Neuronal stem cell (in vitro differentiated cells): Measurements from ENCODE around the gene ARHGAP28.

Source experiments
- DNase-seq: peaks from one replicate; pipeline ENCODE4 v3.0.0-alpha.2; 2013; ENCODE audit warnings: low spot score
- H2AFZ ChIP-seq: one replicate; pipeline ENCODE4 v1.6.1; 2013; ENCODE audit warnings: mild to moderate bottlenecking, low read length, inconsistent platforms
- H2AK5ac ChIP-seq: 2 replicates; pipeline ENCODE4 v1.6.1; 2013; ENCODE audit warnings: low read depth, mild to moderate bottlenecking, inconsistent platforms, low read length, moderate library complexity, mixed read lengths
- H2BK120ac ChIP-seq: 2 replicates; pipeline ENCODE4 v1.6.1; 2013; ENCODE audit warnings: low read depth, mild to moderate bottlenecking, inconsistent platforms, low read length, moderate library complexity, mixed read lengths
- H2BK12ac ChIP-seq: one replicate; pipeline ENCODE4 v1.6.1; 2013; ENCODE audit warnings: low read length, inconsistent platforms
- H2BK15ac ChIP-seq: 2 replicates; pipeline ENCODE4 v1.6.1; 2013; ENCODE audit warnings: mild to moderate bottlenecking, low read length, inconsistent platforms, mixed read lengths
- H2BK5ac ChIP-seq: one replicate; pipeline ENCODE4 v1.6.1; 2013; ENCODE audit warnings: inconsistent platforms, mild to moderate bottlenecking, low read length, moderate library complexity
- H3K14ac ChIP-seq: one replicate; pipeline ENCODE4 v1.6.1; 2013; ENCODE audit warnings: low read length, inconsistent platforms
- H3K18ac ChIP-seq: 2 replicates; pipeline ENCODE4 v1.6.1; 2013; ENCODE audit warnings: low read length, inconsistent platforms
- H3K23ac ChIP-seq: 2 replicates; pipeline ENCODE4 v1.6.1; 2013; ENCODE audit warnings: low read depth, mild to moderate bottlenecking, mixed read lengths, low read length, inconsistent platforms; ENCODE audit not compliant: poor library complexity
- H3K27ac ChIP-seq: replicated peaks from 3 replicates; pipeline ENCODE4 v1.5.1; 2013; ENCODE audit warnings: low read length, inconsistent platforms
- H3K27me3 ChIP-seq, 3 experiments: 2 replicates each; pipeline ENCODE4 v1.6.1; 2013; ENCODE audit warnings: low read length in 3 of 3, mild to moderate bottlenecking in 2 of 3, inconsistent platforms in 1 of 3, low read depth in 1 of 3, mixed read lengths in 1 of 3, moderate library complexity in 1 of 3; ENCODE audit not compliant: control insufficient read depth in 3 of 3, insufficient read depth in 3 of 3
- H3K36me3 ChIP-seq, 2 donors: replicated peaks in 1 of 2; 2 replicates each; pipeline ENCODE4 v1.6.1; 2013; ENCODE audit warnings: low read length in 2 of 2; ENCODE audit not compliant: control insufficient read depth in 2 of 2, insufficient read depth in 2 of 2
- H3K4ac ChIP-seq: 2 replicates; pipeline ENCODE4 v1.6.1; 2013; ENCODE audit warnings: inconsistent platforms, mild to moderate bottlenecking, low read length, moderate library complexity
- H3K4me1 ChIP-seq, 2 donors: 1 replicate in 1 of 2; 2 replicates in 1 of 2; pipeline ENCODE4 v1.6.1; 2013; ENCODE audit warnings: low read length in 2 of 2, low read depth in 1 of 2; ENCODE audit not compliant: control insufficient read depth in 2 of 2, insufficient read depth in 1 of 2
- H3K4me2 ChIP-seq: one replicate; pipeline ENCODE4 v1.6.1; 2013; ENCODE audit warnings: mild to moderate bottlenecking, low read length, inconsistent platforms; ENCODE audit not compliant: insufficient read depth, poor library complexity, severe bottlenecking
- H3K4me3 ChIP-seq, 2 donors: 2 replicates each; pipeline ENCODE4 v1.5.1; 2013; ENCODE audit warnings: low read length in 2 of 2, mild to moderate bottlenecking in 2 of 2, inconsistent platforms in 1 of 2, moderate library complexity in 1 of 2
- H3K79me1 ChIP-seq: one replicate; pipeline ENCODE4 v1.6.1; 2013; ENCODE audit warnings: low read depth, mild to moderate bottlenecking, inconsistent platforms, low read length, moderate library complexity
- H3K9ac ChIP-seq: one replicate; pipeline ENCODE4 v1.6.1; 2013; ENCODE audit warnings: mild to moderate bottlenecking, low read depth, low read length, inconsistent platforms; ENCODE audit not compliant: poor library complexity
- H3K9me3 ChIP-seq, 2 donors: replicated peaks in 1 of 2; 2 replicates each; pipeline versions ENCODE3 to v1.6.1; 2013; ENCODE audit warnings: low read length in 2 of 2, mild to moderate bottlenecking in 2 of 2, inconsistent platforms in 1 of 2, low read depth in 1 of 2, mixed read lengths in 1 of 2, moderate library complexity in 1 of 2; ENCODE audit not compliant: control insufficient read depth in 2 of 2, insufficient read depth in 1 of 2
- H4K8ac ChIP-seq: one replicate; pipeline ENCODE4 v1.6.1; 2013; ENCODE audit warnings: low read depth, mild to moderate bottlenecking, inconsistent platforms, low read length, moderate library complexity
- H4K91ac ChIP-seq: one replicate; pipeline ENCODE4 v1.6.1; 2013; ENCODE audit warnings: low read length, low read depth, mild to moderate bottlenecking, inconsistent platforms; ENCODE audit not compliant: poor library complexity
- WGBS, 2 donors: extraction: QIAGEN DNeasy Blood & Tissue Kit; methylation state at CpG; one replicate each; pipeline ENCODE4 v1.1.7; 2013; ENCODE audit warnings: missing lambda C conversion rate in 2 of 2, mixed read lengths in 1 of 2; ENCODE audit not compliant: insufficient read length in 2 of 2, insufficient replicate concordance in 1 of 2; ENCODE audit errors: extremely low coverage in 2 of 2; 5-methylcytosine and 5-hydroxymethylcytosine counted together

The ARHGAP28 gene

GRCh38 chr18:6712401-6712800 lies 17.1 kb upstream of the ARHGAP28 start:
- H4K91ac ChIP-seq, result no peak overlapping the region
- H3K14ac ChIP-seq, result no peak overlapping the region
- H3K4me2 ChIP-seq, result no peak overlapping the region
- H3K4ac ChIP-seq, result no peak overlapping the region
- no peak overlapping the region for H2AFZ ChIP-seq
- H2BK15ac ChIP-seq, result no peak overlapping the region
- H3K4me3 ChIP-seq, result no peak overlapping the region
- H3K79me1 ChIP-seq, result no peaks in the 10 kb centered on the region
- H3K9me3 ChIP-seq, result no peaks in the 10 kb centered on the region
- no CpG with 5 or more reads among the region's 1 CpG for WGBS, 2 donors
- H3K9ac ChIP-seq, result no peak overlapping the region
- no peaks in the 10 kb centered on the region for H3K27me3 ChIP-seq
- no peaks in the 10 kb centered on the region for H3K36me3 ChIP-seq
- no peak overlapping the region for H2BK120ac ChIP-seq
- H4K8ac ChIP-seq, result no peak overlapping the region
- H2BK12ac ChIP-seq, result no peak overlapping the region
- H2BK5ac ChIP-seq, result no peak overlapping the region
- H2AK5ac ChIP-seq, result no peak overlapping the region
- H3K27ac ChIP-seq, result no peak overlapping the region
- no peak overlapping the region for H3K23ac ChIP-seq
- H3K18ac ChIP-seq, result no peak overlapping the region
- no peaks in the 10 kb centered on the region for H3K4me1 ChIP-seq
- no peak for DNase-seq

- Histone ChIP-seq H3K4ac (no peak overlapping the region), H2BK120ac (no peak overlapping the region), H2BK12ac (no peak overlapping the region), H3K4me2 (no peak overlapping the region), H3K27me3 (no peaks in the 10 kb centered on the region), H2AK5ac (no peak overlapping the region), H3K18ac (no peak overlapping the region), H3K9ac (no peak overlapping the region), H3K23ac (no peak overlapping the region), H2BK5ac (no peak overlapping the region), H3K27ac (no peak overlapping the region), H3K4me3 (no peak overlapping the region), H2BK15ac (no peak overlapping the region), H4K91ac (no peak overlapping the region), H3K14ac (no peak overlapping the region), H3K4me1 (no peaks in the 10 kb centered on the region), H3K9me3 (no peaks in the 10 kb centered on the region), H3K36me3 (no peaks in the 10 kb centered on the region), H4K8ac (no peak overlapping the region), H3K79me1 (no peaks in the 10 kb centered on the region), H2AFZ (no peak overlapping the region)
- DNase-seq, result no peak
- WGBS, 2 donors, result no CpG with 5 or more reads among the region's 2 CpGs
Observed at GRCh38 chr18:6714010-6714409, 15.5 kb upstream of the ARHGAP28 start.

- no peak overlapping the region for H3K27ac ChIP-seq
- H3K36me3 ChIP-seq, result no peaks in the 10 kb centered on the region
- no CpG with 5 or more reads among the region's 2 CpGs for WGBS, 2 donors
- H3K4me1 ChIP-seq, result no peaks in the 10 kb centered on the region
- no peak overlapping the region for H4K8ac ChIP-seq
- H3K4me3 ChIP-seq, result no peak overlapping the region
- H2BK120ac ChIP-seq, result no peak overlapping the region
- no peaks in the 10 kb centered on the region for H3K79me1 ChIP-seq
- H3K4ac ChIP-seq, result no peak overlapping the region
- no peak overlapping the region for H3K4me2 ChIP-seq
- H2AK5ac ChIP-seq, result no peak overlapping the region
- no peak overlapping the region for H3K14ac ChIP-seq
- H3K18ac ChIP-seq, result no peak overlapping the region
- H2AFZ ChIP-seq, result no peak overlapping the region
- no peak for DNase-seq
- no peaks in the 10 kb centered on the region for H3K9me3 ChIP-seq
- no peak overlapping the region for H2BK12ac ChIP-seq
- H4K91ac ChIP-seq, result no peak overlapping the region
- no peak overlapping the region for H2BK5ac ChIP-seq
- H2BK15ac ChIP-seq, result no peak overlapping the region
- H3K23ac ChIP-seq, result no peak overlapping the region
- H3K27me3 ChIP-seq, result peaks cover 0 to 12% (median 0%) of the 10 kb centered on the region in 3 experiments
- H3K9ac ChIP-seq, result no peak overlapping the region
Observed at GRCh38 chr18:6718267-6718666, 11.2 kb upstream of the ARHGAP28 start.

GRCh38 chr18:6719098-6719846 lies 10.2 kb upstream of the ARHGAP28 start:
- Histone ChIP-seq H3K4me3 (no peak overlapping the region), H4K91ac (no peak overlapping the region), H3K4me1 (no peaks in the 10 kb centered on the region), H2BK5ac (no peak overlapping the region), H2BK120ac (no peak overlapping the region), H3K4ac (no peak overlapping the region), H2BK12ac (no peak overlapping the region), H3K9ac (no peak overlapping the region), H3K4me2 (no peak overlapping the region), H3K36me3 (no peaks in the 10 kb centered on the region), H3K27ac (no peak overlapping the region), H2BK15ac (no peak overlapping the region), H2AK5ac (no peak overlapping the region), H3K18ac (no peak overlapping the region), H3K79me1 (no peaks in the 10 kb centered on the region), H3K27me3 (peaks cover 0 to 12% (median 0%) of the 10 kb centered on the region in 3 experiments), H3K9me3 (no peaks in the 10 kb centered on the region), H3K14ac (no peak overlapping the region), H3K23ac (no peak overlapping the region), H4K8ac (no peak overlapping the region), H2AFZ (no peak overlapping the region)
- WGBS, 2 donors, result no CpG with 5 or more reads among the region's 4 CpGs
- no peak for DNase-seq
